ENCODE data around the gene HSD17B2. TPM values are rescaled to one million over a fixed set of nuclear protein-coding genes. Genes with fewer than 3 reads are reported as not detected.
"Not testable (repeated sequence)": the region's sequence is repeated elsewhere in the genome, so short reads cannot be mapped to it uniquely, and the experiment has no call there.

Gene HSD17B2
- total RNA-seq, 1 experiment from 2014 or later = not detected

- TF ChIP-seq EGR1 (IDR thresholded peaks at IDR 0.05; ENCODE audit: low read depth) = no peak
- TF ChIP-seq RAD21 (IDR thresholded peaks at IDR 0.05; ENCODE audit: low read depth) = no peak
- TF ChIP-seq YY1 (IDR thresholded peaks at IDR 0.05; ENCODE audit: extremely low read depth, insufficient replicate concordance, low read depth, low read length) = no peak
- TF ChIP-seq ZFX (IDR thresholded peaks at IDR 0.05) = no peak
- TF ChIP-seq EZH2 (IDR thresholded peaks at IDR 0.05) = no peak
- no peak for TF ChIP-seq CEBPB (IDR thresholded peaks at IDR 0.05; ENCODE audit: low read depth)
- no peak for TF ChIP-seq ATF3 (IDR thresholded peaks at IDR 0.05)
These were observed 73.7 kb downstream of the HSD17B2 start (continued) for GRCh38 chr16:82108774-82109173.

GRCh38 chr16:82109266-82109665, 74.2 kb downstream of the HSD17B2 start:
- H3K4me1 ChIP-seq (ENCODE audit: control insufficient read depth in 1 of 2, insufficient read depth in 2 of 2, low read length in 2 of 2); CTCF ChIA-PET; H3K79me2 ChIP-seq (ENCODE audit: insufficient read depth, low read length); H3K9me2 ChIP-seq (ENCODE audit: insufficient read depth); H3K9me3 ChIP-seq (ENCODE audit: control insufficient read depth in 1 of 2, insufficient read depth in 1 of 2, low read depth in 1 of 2, low read length in 2 of 2); H2AFZ ChIP-seq (ENCODE audit: low read depth, low read length, poor library complexity, severe bottlenecking); H3K9ac ChIP-seq (ENCODE audit: low read length); DNase-seq (ENCODE audit: low read depth, low spot score); RAD21 ChIA-PET (ENCODE audit: low non-redundant PET in 1 of 2, low total read pairs in 2 of 2, uncharacterized antibody in 2 of 2, unreplicated experiment in 2 of 2); H3K27ac ChIP-seq (ENCODE audit: low read depth, low read length); POLR2A ChIA-PET; H4K20me1 ChIP-seq (ENCODE audit: insufficient read depth); BruUV-seq (replicated peaks); ATAC-seq; intact Hi-C loops (cut with micrococcal nuclease); H3K36me3 ChIP-seq (ENCODE audit: control insufficient read depth in 1 of 2, insufficient read depth in 2 of 2, low read length in 2 of 2); H3K4me2 ChIP-seq (ENCODE audit: low read length); H3K4me3 ChIP-seq (replicated peaks in 1 of 2; ENCODE audit: low read depth in 1 of 2, low read length in 2 of 2): not testable (repeated sequence)
- H3K27me3 ChIP-seq (ENCODE audit: insufficient read depth, low read length) = peaks cover 11% of the 10 kb centered on the region; the same call in 1 of the 2 replicates

GRCh38 chr16:82111944-82112343, 76.9 kb downstream of the HSD17B2 start:
- DNase-seq (ENCODE audit: low read depth, low spot score) = no peak
- Histone ChIP-seq H4K20me1 (ENCODE audit: insufficient read depth) (no peaks in the 10 kb centered on the region), H3K4me2 (ENCODE audit: low read length) (no peak overlapping the region), H3K36me3 (ENCODE audit: control insufficient read depth in 1 of 2, insufficient read depth in 2 of 2, low read length in 2 of 2) (no peaks in the 10 kb centered on the region), H3K9ac (ENCODE audit: low read length) (no peak overlapping the region), H3K9me2 (ENCODE audit: insufficient read depth) (no peaks in the 10 kb centered on the region), H3K9me3 (ENCODE audit: control insufficient read depth in 1 of 2, insufficient read depth in 1 of 2, low read depth in 1 of 2, low read length in 2 of 2) (no peaks in the 10 kb centered on the region), H3K27ac (ENCODE audit: low read depth, low read length) (no peak overlapping the region), H3K4me3 (replicated peaks in 1 of 2; ENCODE audit: low read depth in 1 of 2, low read length in 2 of 2) (no peak overlapping the region), H3K4me1 (ENCODE audit: control insufficient read depth in 1 of 2, insufficient read depth in 2 of 2, low read length in 2 of 2) (no peaks in the 10 kb centered on the region), H2AFZ (ENCODE audit: low read depth, low read length, poor library complexity, severe bottlenecking) (no peak overlapping the region), H3K27me3 (ENCODE audit: insufficient read depth, low read length) (no peaks in the 10 kb centered on the region), H3K79me2 (ENCODE audit: insufficient read depth, low read length) (no peaks in the 10 kb centered on the region)
- intact Hi-C loops (cut with micrococcal nuclease) = no loop called here
- POLR2A ChIA-PET = no interaction called here
- RAD21 ChIA-PET (ENCODE audit: low non-redundant PET in 1 of 2, low total read pairs in 2 of 2, uncharacterized antibody in 2 of 2, unreplicated experiment in 2 of 2) = no interaction called here
- CTCF ChIA-PET = no interaction called here
- BruUV-seq (replicated peaks) = no TSS peak
- ATAC-seq = no peak
- TF ChIP-seq EGR1 (IDR thresholded peaks at IDR 0.05; ENCODE audit: low read depth) (no peak), POLR2AphosphoS5 (IDR thresholded peaks at IDR 0.05; ENCODE audit: low read depth, low read length) (no peak), ZBTB33 (IDR thresholded peaks at IDR 0.05; ENCODE audit: extremely low read depth, insufficient replicate concordance, low read length) (no peak), SRF (IDR thresholded peaks at IDR 0.05; ENCODE audit: low read depth) (no peak), SIN3A (IDR thresholded peaks at IDR 0.05; ENCODE audit: low read depth) (no peak), REST (IDR thresholded peaks at IDR 0.05; ENCODE audit: low read depth) (no peak), ZNF274 (IDR thresholded peaks at IDR 0.05; ENCODE audit: low read depth, low read length) (no peak), YY1 (IDR thresholded peaks at IDR 0.05; ENCODE audit: extremely low read depth, insufficient replicate concordance, low read depth, low read length) (no peak), CEBPB (IDR thresholded peaks at IDR 0.05; ENCODE audit: low read depth) (no peak), POLR2A (IDR thresholded peaks at IDR 0.05; ENCODE audit: borderline replicate concordance, extremely low read depth, insufficient read depth, insufficient read length) (no peak)
